ENCODE measurements around the gene FUOM.

FUOM gene

GRCh38 chr10:133349577-133350011 is 8.2 kb downstream of the FUOM start:
- no peak for DNase-seq

- DNase-seq: no peak
These were observed 8.7 kb downstream of the FUOM start for GRCh38 chr10:133349160-133349568.

GRCh38 chr10:133347710-133348517 is 9.9 kb downstream of the FUOM start:
- no peak for DNase-seq

- DNase-seq: no peak
These were observed 11.4 kb downstream of the FUOM start for GRCh38 chr10:133346413-133346812.

GRCh38 chr10:133344236-133344635 is 13.6 kb downstream of the FUOM start:
- DNase-seq: no peak

- no peak for DNase-seq
These were observed 14.3 kb downstream of the FUOM start for GRCh38 chr10:133343558-133343957.

GRCh38 chr10:133342942-133343341 is 14.9 kb downstream of the FUOM start:
- DNase-seq: no peak

- DNase-seq: no peak
These were observed 15.8 kb downstream of the FUOM start for GRCh38 chr10:133341983-133342382.

- DNase-seq: no peak
These were observed 18.0 kb downstream of the FUOM start for GRCh38 chr10:133339708-133340380.

- DNase-seq: no peak
These were observed 19.4 kb downstream of the FUOM start for GRCh38 chr10:133338080-133339071.

GRCh38 chr10:133337370-133337725 is 20.5 kb downstream of the FUOM start:
- no peak for DNase-seq

GRCh38 chr10:133336577-133337369 is 21.0 kb downstream of the FUOM start, which contains the start of gene CALY:
CALY (minus strand) TSS chr10:133336896; CDS start chr10:133328989, 7,907 bp downstream.
- peak; percentile 70 for DNase-seq

- no peak for DNase-seq
These were observed 21.7 kb downstream of the FUOM start for GRCh38 chr10:133336118-133336576.

GRCh38 chr10:133335246-133336117 is 22.3 kb downstream of the FUOM start:
- DNase-seq: peak; percentile 74

- peak; percentile 45 for DNase-seq
These were observed 23.1 kb downstream of the FUOM start for GRCh38 chr10:133334503-133335245.

- no peak for DNase-seq
These were observed 24.7 kb downstream of the FUOM start for GRCh38 chr10:133332936-133333699.

GRCh38 chr10:133329491-133330202 is 28.2 kb downstream of the FUOM start:
- peak; percentile 91 for DNase-seq

Data from stimulated activated CD4-positive, alpha-beta T cell treated with anti-CD3 and anti-CD28 coated beads, Interleukin-4, amount 100 ng/mL, for 1 hour (primary cell).